ENCODE measurements around the gene RAD9A.

DNA sequence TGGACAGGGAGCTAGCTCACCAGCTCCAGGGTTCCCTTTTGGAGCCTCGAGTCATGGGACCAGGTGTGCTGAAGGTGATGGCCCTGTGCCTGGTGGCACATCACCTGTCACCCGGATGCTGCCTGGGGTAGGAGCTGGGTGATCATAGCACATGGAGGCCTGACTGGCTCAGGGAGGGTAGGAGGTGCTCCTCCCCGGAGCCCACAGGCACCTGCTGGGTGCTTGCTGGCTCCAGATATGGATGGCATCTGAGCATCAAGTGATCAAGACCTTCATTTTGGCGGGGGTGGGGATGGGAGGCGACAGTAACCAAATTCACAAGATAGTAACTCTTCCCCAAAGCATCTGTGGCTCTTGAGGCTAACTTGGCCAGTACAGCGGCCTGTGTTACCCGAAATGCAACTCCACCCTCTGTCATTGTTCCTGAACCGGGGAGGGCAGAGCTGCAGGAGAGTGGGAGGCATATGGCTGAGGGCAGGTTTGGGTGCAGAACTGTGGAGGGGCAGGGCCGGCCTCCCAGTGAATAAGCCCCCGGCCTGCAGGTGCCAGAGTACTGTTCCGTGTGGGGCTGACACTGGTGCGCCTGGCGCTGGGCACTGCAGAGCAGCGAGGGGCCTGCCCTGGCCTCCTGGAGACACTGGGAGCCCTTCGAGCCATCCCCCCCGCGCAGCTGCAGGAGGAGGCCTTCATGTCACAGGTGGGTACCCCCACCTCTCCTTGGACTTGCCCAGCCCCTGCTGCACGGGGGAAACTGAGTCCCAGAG, 16.8 kb downstream of the RAD9A start:
- TF ChIP-seq EZH2 (IDR thresholded peaks at IDR 0.05; ENCODE audit: insufficient read depth, poor library complexity, severe bottlenecking) (no peak), EZH2phosphoT487 (IDR thresholded peaks at IDR 0.05; ENCODE audit: insufficient read depth, low read depth) (no peak)

Data from GM23248 (cell line).